ENCODE measurements around the gene SKI.

The SKI gene

DNA sequence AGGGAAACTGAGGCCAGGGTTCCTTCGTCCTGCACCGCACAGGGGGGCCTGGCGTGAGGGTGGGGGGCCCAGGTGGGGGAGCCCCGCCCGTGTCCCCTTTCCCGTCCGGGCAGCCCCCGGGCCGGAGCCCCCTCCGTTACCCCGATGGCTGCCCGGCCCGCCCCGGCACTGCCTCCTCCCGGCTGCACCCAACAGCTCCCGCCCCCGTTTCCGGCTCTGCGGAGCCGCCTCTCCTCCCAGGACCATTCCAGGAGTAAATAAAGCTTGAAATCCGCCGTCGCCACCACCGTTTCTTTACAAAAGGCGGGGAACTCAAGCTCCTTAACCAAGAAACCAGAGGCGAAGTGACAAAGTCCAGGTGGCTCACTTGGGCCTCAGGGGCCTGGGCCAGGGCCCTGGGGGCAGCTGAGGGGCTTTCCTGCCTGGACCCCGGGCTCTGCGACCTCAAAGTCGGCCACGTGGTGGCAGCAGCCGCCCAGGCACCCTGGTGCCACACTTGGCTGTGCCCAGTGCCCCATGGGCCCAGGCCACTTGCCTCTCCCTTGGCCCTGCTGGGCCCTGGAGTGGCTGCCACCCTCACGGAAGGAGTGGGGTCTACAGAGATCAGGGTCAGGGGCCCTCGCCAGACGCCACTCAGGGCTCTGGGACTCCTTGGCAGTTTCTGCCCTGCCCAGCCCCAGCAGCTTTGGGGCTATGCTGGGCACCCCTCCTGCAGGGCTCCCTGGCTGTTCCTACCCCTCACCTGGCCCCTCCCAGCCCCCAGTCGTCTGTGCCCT, 33.0 kb upstream of the SKI start:
- DNase-seq: peak; percentile 83

DNA sequence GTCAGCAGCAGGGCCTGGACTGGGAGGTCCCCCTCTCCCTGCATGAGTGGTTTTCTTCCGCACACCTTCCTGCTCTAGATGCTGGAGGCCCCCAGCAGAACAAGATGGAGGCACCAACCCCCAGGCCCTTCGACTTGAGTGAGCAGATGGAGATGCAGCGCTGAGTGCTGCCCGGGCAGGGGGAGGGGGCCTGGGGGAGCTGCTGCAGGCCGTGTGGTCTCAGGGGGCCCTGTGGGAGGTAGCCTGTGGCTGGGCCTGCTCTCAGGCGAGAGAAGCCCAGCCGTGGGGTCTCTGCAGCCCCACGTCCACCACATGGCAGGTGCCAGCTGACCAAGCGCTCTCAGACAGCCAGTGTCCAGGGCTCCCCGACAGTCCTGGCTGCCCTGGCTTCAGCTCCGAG, 32.3 kb upstream of the SKI start:
- DNase-seq: no peak

DNA sequence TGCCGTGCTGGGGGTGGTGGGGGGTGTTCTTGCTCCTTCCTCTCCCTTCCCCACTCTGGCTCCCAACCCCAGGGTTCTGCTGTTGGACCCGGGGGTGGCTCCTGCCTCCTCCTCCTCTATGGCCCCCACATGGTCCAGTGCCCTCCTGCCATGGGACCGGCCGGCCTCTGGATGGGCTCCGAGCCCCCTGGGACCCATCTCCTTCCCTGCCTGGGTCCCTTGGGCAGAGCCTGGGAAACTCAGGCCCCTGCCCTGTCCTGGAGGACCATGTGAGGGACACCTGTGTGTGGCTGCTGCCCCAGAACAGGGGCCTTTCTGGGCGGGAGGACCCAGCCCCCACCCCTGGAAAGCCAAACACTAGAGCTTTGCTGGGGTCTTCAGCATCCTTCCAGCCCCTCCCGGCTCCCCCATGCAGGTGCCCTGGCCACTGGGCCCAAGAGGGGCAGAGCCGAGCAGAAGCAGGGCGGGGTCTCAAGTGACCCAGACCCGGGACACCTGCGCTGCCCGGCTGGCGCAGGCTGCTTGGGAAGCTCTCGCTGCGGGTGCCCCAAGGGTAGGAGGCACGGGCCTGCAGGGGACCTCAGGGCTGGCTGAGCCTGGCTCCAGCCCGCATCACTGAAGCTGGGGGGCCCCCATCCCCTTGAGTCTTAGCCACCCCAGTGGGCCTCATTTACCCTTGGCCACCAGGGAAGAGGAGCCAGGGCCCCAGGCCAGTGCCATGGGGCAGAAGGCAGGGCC, 31.0 kb upstream of the SKI start:
- DNase-seq: no peak

DNA sequence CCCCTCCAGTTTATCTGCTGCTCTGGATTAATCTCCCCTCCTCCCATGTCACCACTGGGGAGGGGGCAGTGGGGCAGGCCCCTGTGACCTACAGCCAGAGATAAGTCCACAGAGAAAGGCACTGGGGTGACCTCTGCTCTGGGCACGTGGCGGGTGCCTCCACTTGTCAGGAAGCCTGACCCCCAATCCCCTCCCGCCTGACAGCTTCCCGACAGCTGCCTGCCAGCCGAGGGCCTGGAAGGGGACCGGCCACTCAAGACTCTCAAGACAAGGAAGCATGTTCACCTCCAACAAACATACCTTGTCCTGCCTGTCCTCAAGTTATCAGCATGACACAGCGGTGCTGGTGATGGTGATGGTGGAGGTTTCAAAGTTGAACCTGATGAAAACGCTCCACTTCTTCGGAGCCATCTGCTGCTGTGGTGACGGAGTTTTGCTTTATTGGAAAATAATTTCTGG, 30.4 kb upstream of the SKI start:
- no peak for DNase-seq

DNA sequence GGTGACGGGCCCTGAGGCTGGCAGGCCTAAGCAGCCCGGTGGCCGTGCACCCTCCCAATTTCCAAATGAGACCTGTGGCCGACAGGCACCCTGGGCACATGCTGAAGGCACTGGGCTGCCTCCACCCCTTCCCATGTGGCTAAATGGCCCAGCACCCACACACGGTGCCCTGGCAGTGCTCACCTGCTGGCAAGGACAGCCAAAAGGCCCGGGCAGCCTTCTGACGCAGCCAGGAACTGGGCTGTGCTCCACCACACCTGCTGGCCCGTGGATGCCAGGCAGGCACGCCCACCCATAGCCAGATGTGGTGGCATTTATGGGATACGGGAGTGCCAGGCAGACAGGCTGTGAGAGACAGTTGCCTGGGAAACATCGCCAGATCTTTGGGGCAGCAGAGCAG, 29.5 kb upstream of the SKI start:
- DNase-seq: no peak

GRCh38 chr1:2199042-2199810, 28.9 kb upstream of the SKI start:
- peak; percentile 59 for DNase-seq

- no peak for DNase-seq
Observed at GRCh38 chr1:2200308-2200943, 27.7 kb upstream of the SKI start.

DNA sequence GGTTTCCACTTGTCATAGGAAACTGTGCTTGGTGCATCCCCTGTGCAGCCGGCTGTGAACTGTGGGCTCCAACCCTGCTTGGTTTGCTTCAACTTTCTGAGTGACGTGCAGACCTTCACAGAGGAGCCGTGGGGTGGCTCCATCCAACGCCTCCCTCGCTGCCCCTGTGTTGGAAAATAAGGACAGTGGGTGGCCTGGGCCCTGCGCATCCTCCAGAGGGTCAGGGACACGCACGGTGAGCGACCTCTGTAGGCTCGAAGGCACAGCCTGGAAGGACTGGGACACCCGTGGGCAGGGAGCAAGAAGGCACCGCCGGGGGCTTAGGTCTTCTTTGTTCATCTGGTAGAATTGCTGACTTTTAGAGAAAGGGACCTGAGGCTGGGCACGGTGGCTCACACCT, 27.1 kb upstream of the SKI start:
- no peak for DNase-seq

- no peak for DNase-seq
Observed at GRCh38 chr1:2202008-2202575, 26.0 kb upstream of the SKI start.

GRCh38 chr1:2202843-2203601, 25.1 kb upstream of the SKI start:
- DNase-seq: no peak

- no peak for DNase-seq
Observed at GRCh38 chr1:2203671-2204414, 24.3 kb upstream of the SKI start.

DNA sequence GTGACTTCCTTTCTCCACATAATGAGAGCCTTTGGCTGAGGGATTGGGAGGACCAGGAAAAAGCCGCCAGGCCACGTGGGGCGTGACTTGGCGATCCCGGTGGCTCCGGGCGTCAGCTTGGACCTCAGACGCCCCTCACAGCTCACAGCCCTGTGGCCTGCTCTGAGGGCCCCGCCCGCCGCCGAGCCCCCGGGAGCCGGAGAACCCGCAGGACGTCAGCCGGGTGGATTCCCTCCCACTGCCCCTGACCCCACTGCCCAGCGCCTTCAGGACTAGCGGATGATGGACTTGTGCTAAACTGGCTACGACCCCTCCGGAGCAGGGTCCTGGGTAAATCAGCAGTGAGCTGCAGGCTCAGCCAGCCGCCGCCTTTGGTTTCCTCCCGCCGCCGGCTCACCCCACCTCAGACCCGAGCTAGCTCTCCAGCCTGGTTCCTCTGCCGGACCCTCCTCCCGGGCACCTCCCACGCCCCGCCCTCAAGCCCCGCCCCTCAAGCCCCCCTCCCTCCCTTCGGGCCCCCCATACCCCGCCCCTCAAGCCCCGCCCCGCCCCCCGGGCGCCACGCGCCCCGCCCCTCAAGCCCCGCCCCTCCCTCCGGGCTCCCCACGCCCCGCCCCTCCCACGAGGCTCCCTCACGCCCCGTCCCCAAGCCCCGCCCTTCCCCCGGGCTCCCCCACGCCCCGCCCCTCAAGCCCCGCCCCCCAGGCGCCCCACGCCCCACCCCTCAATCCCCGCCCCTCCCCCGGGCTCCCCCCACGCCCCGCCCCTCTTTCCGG, 23.5 kb upstream of the SKI start:
- DNase-seq: peak; percentile 85

- peak; percentile 89 for DNase-seq
Observed at GRCh38 chr1:2205191-2205952, 22.7 kb upstream of the SKI start.

DNA sequence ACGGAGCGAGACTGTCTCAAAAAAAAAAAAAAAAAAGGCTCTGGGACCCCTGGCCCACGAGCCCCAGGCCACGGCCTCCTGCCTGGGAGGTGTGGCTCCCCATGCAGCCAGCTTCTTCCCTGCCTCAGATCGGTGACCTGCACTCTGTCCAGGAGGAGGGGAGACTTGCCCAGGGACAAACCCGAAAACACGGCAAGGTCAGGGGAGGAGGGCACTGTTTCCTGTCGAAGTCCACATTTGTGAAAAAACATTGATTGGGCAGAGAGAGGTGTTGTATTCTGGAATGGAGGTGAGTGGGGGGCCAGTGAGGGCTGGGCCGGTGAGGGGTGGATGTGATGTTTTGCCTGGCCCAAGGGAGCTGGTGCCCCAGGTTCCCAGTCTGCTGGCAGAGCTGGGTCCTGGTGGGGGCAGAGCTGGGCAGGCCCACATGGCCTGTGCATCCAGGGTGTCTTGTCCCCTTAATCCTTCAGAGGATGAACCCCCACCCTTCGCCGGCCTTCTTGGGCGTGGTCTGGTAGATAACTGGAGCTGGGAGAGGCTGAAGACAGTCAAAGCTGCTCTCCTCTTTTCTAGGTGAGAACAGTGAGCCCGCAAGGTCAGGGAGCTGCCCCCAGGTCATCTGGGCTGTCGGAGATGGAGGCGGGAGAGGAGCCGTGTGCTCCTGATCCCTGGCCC, 21.2 kb upstream of the SKI start:
- DNase-seq: no peak

DNA sequence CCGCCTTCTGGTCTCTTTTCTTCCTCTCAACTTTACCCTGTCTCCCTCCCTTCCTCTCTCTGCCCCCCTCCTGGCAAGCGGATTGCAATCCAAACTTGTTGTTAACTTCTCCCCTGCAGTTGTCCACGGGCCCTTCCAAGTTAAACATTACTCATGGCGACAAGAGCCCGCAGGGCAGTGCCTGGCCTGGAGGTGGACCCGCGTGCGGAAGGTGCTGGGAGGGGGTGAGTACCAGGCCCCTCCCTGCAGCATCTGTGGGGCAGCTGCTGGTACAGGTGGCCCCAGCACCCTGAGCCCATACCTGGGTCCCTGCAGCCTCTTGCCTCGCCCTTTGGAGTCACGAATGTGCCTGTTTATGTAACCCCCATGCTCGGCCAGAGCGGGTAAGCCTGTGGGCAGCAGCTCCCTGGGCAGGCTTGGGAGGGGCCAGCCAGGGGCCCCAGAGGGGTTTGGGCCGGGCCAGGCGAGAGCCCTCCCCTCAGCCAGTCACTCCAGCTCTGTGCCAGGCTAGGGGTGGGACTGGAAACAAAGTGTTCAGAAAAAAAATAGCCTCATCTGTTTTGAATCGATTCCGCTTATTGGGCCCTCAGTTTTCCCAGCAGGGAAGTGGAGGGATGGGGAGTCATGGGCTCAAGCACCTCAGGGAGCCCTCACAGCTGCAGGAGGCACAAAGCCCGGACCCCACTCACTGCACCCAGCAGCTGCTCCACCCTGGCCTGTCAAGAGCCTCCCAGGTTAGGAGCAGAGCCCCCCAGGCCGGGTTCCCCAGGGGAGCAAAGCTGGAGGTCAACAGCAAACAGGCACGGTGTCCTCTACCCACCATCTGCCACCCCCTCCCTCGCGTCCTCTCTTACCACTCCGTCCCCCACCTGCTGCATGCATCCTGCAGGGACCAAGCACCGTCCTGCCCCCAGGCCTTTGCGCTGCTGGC, 19.5 kb upstream of the SKI start:
- peak; percentile 93 for DNase-seq

DNA sequence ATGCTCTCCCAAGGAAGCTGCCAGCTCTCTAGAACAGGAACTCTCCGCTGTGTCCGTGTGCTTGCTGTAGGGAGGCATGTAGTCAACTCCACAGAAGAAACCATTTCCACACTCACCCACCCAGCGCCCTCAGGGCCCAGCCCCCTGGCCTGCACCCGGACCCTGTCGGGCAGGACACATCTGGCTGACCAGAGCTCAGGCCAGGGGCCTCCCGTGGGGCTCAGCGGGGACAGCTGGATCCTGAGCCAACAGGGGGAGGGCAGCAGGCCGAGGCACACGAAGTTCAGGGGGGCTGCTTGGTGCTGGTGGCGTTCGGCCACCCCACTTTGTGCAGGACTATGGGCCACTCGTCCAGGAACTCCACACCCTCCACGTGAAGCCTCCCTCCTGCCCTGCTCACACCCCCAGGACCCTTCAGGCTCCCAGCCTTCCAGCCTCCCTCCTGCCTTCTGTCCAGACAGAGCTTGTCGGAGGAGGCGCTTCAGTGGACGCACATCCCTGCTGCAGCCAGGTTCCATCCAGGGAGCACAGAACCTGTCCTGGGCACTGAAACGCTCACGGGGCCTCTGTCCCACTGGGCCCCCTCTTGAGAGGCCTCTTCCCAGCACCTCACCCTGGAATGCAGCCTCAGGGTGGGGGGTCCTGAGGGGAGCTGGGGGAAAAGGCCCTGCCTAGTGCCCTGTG, 18.6 kb upstream of the SKI start:
- DNase-seq: no peak

DNA sequence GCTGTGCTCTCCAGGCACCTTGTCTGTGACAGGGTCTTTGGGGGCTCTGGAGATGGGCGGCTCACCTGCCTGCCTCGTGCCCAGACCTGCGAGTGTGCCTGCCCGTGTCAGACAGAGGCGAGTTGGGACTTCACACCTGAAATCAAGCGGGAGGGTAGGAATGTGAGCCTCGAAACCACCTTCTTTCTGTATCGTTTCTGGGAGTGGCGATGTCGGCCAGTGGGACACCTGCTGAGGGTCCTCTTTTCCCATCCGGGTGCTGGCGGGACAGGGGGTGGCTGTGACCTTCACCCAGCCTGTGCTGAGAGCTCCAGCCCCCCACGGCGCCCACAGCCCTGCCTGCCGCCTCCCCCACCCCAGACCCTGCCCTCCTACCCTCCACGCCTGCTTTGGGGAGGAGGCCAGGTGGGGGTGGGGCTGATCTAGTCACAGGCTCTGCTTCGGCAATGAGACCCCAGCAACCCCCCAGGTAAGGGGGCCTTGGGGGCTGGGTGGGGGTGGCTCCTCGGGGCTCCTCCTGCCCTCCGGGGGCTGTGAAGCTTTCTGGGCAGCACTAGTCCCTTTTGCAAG, 17.9 kb upstream of the SKI start:
- DNase-seq: no peak

Measured in amniotic stem cell (primary cell).